GM13977 (cell line): ENCODE measurements around the gene GALNT18.

Experiments
- DNase-seq: peaks from one replicate; pipeline ENCODE4 v3.0.0; 2012; ENCODE audit warnings: low spot score
- CTCF ChIP-seq: IDR thresholded peaks from 2 replicates; pipeline ENCODE4 v1.5.1; 2012; ENCODE audit warnings: mild to moderate bottlenecking, control low read depth; ENCODE audit not compliant: insufficient read depth; ENCODE audit errors: extremely low read depth, missing control alignments
- in situ Hi-C: fragments of 300-500 bp; cut with MboI; formaldehyde crosslinking; loops from one replicate; pipeline ENCODE4 v1.12.0; 2022; ENCODE audit warnings: low sequenced_read_pairs, low pct_unique_long_range_greater_than_20kb, mixed read lengths, inconsistent platforms; ENCODE audit not compliant: unreplicated experiment

GALNT18 gene

GRCh38 chr11:11432621-11433319, 189.0 kb downstream of the GALNT18 start:
- DNase-seq = no peak
- in situ Hi-C loops = no loop called here
- TF ChIP-seq CTCF = no peak

- in situ Hi-C loops = no loop called here
- no peak for TF ChIP-seq CTCF
- DNase-seq = no peak
Observed at GRCh38 chr11:11430431-11430830, 191.4 kb downstream of the GALNT18 start.

- in situ Hi-C loops = no loop called here
- DNase-seq = no peak
- no peak for TF ChIP-seq CTCF
Observed at GRCh38 chr11:11428714-11429113, 193.1 kb downstream of the GALNT18 start.

GRCh38 chr11:11427542-11427941, 194.3 kb downstream of the GALNT18 start:
- TF ChIP-seq CTCF = no peak
- DNase-seq = no peak
- in situ Hi-C loops = no loop called here

- DNase-seq = no peak
- in situ Hi-C loops = no loop called here
- TF ChIP-seq CTCF = no peak
Observed at GRCh38 chr11:11427140-11427539, 194.7 kb downstream of the GALNT18 start.

GRCh38 chr11:11426226-11426952, 195.4 kb downstream of the GALNT18 start:
- DNase-seq = no peak
- in situ Hi-C loops = no loop called here
- no peak for TF ChIP-seq CTCF
